Stimulated activated CD4-positive, alpha-beta T cell treated with anti-CD3 and anti-CD28 coated beads, Interleukin-15, amount 100 ng/mL, for 1 hour (primary cell): ENCODE results near the gene PLA2R1.

Source experiments
- DNase-seq, 2 donors: peaks; one replicate each; pipeline ENCODE4 v3.0.0-alpha.2; 2020; ENCODE audit warnings: low read depth in 1 of 2, low spot score in 1 of 2

The PLA2R1 gene

DNA sequence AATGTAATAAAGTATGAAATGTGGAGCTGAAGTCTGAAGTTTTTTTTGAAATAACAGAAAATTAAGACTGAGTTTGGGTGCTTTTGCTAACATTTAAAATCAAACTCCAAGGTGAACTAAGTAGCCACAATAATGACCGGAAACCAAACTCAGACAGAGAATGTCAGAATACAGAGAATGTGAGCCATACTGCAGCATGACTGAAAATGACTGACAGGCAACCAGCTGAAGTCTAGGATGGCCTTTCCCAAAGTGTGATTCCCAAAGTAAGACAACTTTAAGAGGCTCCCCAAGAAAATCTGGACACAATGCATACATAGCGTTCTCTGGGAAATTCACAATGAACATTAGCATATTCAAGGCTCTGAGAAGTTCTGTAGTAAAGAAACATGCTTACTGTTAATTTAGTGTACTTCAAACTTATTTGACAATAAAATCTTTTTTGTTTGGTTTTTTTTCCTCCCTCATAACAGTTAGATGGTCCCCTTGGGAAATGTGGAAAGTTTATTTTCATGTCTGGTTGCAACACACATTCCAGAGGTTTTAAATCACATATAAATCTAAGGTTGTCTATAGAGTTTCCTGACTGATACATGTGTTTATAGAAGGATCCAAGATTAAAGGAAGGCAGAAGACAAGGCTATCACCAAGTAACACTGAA is 28.6 kb downstream of the PLA2R1 start:
- no peak for DNase-seq

DNA sequence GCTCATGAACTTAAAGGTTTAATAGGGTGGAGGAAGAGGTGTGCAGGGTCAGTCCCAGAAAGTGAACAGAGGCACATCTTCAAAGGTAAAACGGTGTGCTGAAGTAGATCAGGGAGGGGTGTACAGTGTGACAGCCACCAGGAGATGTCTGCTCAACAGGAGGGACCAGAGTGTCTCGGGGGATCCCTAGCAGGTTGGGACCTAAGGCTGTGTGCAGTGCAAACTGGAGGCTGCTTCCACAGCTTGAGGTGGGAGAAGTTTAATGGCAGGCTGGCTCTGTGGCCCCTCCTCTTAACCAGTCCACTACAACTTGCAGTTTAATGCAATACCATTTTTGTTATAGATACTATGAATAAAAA is 33.2 kb downstream of the PLA2R1 start:
- DNase-seq, result no peak

DNA sequence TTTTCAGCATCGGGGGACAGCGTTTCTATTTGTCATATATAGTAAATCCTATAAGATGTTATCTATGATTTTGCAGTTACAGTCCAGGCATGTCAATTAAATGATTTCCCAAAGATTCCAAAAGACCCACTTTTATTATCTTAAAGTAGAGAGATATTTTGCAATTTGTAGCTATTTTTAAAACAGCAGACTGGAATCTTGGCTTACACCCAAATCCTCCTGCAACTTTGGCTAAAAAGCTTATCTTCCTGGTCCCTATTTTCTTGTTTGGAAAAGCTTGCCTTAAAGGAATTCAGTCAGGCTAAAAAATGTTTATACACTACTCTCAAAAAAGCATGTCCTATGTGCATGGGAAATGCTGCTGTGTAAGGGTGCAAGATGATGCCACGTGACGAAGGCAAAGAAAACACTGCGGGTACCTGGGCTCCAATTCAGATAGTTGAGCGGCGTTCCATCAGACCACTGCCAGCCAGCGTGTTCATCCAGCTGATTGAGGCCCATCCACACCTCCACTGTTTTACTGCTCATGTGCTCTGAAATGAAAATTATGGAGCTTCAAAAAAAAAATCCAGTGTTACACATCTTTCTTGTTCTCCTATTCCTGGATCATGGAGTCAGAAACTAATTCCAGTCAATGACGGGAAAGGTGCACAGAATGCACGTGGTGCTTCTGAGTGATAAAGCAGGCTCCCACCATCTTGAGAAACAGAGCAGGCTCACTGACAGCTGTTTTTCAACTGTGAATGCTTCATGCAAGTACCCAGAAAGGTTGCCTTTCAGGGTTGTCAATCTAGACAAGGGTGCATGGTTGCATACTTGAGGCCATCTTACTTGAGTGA is 33.8 kb downstream of the PLA2R1 start:
- no peak for DNase-seq

DNA sequence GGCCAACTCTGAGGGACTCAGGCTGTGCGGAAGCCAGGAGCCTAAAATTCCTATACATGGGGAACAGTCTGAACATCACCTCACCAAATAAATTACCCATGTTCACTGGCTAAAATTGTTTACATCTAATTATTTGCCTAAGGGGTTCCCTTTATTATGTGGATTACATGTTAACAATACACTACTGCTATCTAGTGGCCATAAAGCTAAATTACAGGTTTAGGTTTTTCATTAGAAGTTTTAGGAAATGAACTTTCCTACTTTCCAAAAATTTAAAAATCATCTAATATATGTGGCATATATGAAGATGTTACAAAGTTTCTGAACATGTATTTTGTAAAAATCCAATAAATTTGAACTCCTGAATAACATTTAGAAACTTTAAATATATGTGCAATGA is 40.3 kb downstream of the PLA2R1 start:
- DNase-seq, result no peak

DNA sequence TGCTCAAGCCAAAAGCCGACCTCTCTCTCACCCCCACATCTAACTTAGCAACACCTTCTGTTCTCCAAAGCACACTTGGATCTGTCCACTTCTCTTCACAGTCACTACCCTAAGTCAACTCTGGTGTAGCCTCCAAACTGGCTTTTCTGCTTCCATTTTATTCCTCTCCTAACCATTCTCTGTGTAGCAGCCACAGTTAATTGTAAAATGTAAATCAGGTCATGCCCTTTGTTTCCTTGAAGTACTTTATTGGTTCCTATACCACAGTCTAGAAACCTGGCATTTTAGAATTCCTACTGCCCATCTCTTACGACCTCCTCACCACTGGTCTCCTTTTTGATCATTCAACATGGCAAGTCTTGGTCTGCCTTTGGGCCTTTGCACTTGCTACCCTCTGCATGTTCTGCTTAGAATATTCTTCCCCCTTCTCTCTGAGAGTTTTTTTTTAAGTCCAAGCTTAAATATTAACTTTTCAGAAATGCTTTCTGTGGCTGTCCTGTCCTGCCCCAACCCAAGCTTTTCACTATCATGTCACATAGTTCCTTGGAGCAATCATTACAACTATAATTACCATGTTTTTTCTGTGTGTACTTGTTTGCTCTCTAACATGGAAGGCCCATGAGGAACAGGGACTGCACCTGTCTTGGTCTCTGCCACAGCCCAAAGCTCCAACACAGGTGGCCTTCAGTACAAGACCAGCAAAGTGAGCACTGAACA is 42.9 kb downstream of the PLA2R1 start:
- no peak for DNase-seq

DNA sequence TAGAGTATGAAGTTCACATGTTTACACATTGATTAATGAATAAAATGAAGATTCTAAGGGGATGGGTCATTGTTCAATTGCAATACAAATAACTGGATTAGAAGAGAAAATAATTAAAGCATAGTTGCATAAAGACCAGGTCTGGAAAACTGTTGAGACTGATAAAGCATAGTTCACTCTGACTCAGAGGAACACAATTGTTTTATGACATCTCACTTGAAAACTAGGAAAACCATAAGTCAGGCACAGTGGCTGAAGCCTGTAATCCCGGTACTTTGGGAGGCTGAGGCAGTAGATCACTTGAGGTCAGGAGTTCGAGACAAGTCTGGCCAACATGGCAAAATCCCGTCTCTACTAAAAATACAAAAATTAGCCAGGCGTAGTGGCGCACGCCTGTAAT is 46.7 kb downstream of the PLA2R1 start:
- no peak for DNase-seq

DNA sequence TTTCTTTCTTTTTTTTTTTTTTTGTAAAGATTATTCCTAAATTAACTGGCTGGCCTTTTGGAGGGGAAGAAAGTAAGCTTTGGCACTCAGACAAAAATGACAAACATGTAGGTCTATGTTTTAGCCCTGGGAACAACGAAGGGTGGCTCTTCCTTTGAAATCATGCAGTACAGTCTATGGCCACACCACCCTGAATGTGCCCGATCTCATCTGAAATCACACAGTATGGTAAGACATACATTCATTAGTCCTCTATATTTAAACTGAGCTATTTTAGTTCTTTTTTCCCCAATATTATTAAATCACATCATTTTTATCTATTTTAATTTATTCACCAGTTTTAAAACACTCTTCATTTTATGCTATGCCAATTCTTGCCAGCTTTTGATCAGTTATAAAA is 48.2 kb downstream of the PLA2R1 start:
- no peak for DNase-seq

DNA sequence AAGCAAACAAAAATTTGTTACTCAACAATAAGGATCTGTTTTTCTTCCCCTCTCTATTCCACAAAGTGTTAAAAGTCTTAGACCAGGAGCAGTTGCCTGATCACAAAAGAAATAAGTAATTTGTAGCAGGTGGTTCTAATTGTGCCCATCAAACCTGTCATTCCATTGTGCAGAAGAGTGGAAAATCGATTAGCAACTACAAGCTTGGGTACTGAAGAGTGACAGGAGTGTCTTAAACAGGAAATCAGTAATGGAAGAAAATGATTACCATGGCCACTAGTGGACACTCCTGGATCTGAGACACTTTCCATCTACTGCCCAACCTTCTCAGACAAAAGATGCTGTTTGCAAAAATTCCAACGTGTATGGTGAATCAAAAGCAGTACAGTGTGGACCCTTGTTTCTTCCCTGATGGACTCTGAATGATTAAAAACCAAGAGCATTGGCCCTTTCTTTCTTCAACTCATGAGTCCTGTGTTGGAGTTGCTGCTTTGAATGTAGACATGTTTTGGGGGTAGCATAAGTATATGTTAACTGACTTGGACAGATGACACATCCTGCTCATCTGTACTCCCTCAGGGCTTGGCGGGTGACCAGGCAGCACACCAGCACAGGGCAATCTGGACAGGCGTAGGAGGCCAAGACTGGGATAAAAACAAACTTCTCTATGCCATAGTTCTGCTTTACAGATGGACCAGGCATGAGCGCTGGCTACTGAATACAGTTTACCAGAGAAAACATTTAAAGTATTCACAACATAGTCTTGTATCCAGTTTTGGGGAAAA is 51.9 kb downstream of the PLA2R1 start:
- DNase-seq, result no peak

DNA sequence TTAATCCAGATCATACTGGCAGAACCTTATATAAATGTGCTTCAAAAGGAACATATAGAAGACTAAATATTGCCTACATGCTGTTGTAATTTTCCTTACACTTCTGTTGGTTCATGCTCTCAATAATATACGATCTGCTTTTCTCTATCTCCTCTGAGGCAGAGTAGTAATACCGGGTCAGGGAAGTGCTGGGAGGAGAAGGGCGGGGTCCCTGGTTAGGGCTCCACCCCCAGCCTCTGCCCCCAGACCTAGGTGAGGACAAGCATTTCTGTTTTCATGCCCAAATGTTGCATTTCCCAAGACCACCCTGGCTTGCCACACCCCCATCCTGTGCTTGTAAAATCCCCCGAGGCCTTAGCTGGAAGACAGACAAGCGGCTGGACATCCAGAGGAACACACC is 55.3 kb downstream of the PLA2R1 start:
- DNase-seq, result no peak

DNA sequence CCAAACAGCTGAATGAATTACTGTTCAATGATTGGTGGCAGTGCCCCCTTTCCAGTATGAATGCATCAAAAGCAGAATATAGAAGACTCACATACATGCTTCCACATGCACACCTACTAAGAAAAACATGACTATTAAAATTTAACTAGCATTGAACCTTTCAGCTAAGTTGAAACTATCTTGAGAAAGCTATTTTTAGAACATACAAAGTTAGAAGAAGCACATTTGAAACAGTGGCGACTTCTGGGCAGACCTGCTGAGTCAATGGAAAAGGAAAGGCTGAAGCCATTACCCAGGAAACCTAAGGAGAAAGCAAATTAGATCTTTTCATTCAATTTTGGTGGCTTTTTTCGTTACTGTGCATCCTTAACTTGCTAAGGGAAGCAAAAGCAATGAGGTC is 55.9 kb downstream of the PLA2R1 start:
- no peak for DNase-seq

DNA sequence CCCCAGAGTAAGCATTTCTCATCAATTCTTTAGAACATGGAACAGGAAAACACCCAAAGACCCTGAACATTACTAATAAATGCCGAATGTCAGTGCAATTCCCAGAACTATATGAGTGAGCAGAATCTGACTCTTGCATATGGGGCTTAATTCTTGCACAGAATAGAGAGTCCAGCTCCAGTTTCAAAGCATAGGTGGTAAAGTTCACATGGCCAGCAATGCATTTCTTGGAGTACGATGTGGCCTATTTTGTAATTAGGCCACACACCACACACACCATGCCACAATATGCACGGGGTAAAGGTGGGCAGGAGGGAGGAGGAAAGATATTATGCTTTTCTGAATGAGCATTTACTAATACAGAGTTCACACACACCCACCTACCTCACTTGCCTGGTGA is 56.5 kb downstream of the PLA2R1 start:
- DNase-seq, result no peak

DNA sequence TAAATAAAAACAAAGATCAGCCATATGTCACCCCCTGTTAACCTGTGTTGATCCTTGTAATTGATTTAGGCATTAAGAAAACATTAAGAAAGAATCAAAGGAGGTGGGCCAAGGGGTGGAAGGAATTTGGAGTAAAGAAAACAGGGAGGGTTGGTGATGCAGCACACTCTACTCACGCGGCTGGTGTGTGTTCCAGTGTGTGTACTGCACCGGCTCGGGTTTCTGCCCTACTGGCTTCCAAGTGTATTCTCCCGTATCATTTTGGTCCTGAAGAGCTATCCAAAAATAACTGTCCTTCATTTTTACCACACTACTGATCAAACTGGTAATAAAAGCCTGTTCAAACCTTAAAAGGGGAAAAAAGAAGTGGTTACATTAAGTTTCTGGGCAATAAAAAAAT is 56.9 kb downstream of the PLA2R1 start:
- no peak for DNase-seq

DNA sequence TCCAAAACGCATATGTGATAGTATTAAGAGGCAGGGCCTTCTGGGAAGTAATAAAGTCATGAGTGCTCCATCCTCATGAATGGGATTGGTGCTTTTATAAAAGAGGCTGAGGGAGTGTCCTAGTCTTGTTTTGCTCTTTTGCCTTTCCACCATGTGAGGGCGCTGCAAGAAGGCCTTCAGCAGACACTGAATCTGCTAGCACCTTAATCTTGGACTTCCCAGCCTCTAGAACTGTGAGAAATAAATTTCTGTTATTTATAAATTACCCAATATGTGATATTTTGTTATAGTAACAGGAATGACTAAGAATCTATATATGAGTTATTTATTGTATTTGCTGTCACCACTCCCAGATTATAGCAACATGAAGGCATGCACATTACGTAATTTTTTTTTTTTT is 63.5 kb downstream of the PLA2R1 start:
- no peak for DNase-seq

DNA sequence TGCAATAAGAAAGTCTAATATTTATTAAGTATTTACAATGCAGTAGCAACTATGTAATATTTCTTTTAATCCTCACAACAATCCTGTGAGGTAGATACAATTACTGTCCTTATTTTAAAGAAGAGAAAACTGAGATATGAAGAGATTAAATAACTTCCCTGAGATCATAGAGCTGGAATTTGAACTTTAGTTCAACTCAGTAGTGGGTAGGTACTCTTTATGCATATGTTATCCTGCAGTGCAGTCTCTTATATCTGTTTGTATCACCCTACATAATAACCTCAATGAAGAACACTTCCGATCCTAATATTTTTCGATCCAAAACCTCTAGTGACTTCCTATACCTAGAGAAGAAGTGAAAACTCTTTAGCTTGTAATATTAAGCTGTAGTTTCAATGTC is 64.2 kb downstream of the PLA2R1 start:
- DNase-seq, result no peak

DNA sequence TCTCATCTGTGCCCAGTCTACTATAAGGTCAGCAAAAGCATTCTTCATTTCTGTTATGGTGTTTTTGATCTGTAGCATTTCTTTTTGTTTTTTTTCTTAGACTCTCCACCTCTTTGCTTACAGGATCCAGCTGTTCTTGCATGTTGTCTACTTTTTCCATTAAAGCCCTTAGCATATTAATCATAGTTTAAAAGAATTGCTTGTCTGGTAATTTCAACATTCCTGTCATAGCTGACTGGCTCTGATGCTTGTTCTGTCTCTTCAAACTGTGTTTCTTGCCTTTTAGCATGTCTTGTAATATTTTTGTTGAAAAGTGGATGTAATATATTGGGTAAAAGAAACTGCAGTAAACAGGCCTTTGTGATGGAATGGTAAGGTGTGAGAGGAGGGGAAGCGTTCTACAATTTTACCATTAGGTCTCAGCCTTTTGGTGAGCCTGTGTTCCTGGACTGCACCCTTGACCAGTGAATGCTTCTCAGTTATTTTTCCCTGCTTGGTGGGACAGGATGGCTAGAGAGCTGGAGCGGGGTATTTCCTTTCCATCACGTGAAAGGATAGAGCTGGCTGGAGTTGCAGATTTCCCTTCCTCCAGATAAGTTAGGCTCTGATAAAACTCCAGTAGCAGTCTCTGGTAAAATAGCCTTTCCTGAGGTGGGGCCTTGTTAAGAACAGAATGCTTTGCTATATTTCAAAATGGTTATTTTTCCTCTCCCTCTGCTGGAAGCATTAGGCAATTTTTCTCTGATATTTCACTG is 65.4 kb downstream of the PLA2R1 start:
- no peak for DNase-seq

DNA sequence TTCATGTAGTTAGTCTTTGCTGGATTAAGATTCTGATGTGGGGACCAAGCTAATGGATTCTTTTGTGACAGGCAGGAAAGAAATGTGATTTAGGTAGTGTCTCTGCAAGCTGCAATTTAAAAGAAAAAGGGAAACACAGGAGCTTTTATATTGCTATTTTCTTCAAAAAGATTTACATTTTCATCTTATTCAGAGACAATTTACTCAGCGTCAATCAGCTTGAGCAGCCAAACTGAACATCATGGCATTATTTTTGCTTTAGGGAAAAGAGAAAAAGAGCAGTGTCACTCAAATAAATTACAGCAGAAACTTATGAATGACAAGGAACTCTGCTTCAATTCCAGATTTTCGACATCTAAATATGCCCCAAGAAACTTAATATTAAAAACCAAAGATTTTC is 67.4 kb downstream of the PLA2R1 start:
- DNase-seq, result no peak

DNA sequence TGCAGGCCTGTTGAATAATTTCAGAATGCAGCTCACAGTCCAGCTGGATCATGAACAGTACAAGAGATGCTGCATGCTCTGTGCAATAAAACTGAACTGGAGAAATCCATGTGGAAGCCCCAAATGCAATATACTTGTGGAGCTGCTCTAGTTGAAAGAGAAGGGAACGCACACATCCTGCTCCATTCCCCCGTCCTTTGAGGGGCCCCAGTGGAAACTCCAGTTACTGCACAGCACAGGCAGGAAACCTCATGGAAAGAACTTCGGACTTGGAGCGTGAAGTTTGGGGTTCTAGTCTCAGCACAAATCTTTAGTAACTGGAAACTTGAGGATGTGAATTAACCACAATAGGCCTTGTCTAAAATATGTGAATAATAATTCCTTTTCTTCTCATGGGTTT is 73.2 kb downstream of the PLA2R1 start:
- DNase-seq, result no peak

DNA sequence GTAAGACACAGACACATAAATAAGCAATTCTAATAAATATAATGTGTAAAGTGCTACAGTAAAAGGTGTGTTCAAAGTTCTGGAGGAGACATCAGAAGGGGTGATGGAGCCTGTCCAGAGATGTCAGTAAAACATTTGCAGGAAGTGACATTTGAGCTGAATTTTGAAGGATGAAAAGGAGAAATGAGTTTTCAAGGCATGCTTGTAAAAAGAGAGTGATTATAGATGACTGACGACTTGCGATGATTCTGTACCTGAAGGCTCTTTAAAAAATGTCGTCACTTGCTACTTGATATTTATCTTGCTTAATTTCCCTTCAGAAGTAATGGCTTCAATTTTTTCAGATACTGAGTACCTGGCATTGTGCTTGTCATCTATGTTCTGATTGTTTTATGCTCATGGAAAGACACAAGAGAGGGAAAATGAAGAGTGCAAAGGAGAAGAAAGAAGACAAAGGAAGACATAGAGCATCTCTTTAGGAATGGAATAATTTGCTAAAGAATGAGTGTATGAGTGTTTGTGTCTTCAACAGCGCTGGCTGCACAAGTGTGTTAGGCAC is 73.9 kb downstream of the PLA2R1 start:
- no peak for DNase-seq

DNA sequence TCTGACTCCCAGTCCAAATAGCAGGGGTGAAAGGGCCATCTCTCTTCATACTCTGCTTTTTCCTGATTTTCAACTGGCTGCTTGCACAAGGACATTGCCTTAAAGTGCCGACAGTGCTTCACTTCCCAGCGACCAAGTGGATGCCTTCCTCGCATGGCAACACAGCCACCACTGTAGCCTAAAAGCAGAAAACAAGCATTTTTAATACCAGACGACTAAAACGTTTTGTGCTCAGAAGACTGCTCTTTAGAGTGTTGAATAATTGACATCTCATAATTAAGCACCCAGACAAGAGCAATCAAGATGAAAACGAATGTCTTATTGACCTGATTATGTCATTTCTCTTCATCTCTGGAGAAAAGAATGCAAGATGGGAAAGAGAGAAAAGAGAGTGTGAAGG is 75.2 kb downstream of the PLA2R1 start:
- DNase-seq, result no peak

DNA sequence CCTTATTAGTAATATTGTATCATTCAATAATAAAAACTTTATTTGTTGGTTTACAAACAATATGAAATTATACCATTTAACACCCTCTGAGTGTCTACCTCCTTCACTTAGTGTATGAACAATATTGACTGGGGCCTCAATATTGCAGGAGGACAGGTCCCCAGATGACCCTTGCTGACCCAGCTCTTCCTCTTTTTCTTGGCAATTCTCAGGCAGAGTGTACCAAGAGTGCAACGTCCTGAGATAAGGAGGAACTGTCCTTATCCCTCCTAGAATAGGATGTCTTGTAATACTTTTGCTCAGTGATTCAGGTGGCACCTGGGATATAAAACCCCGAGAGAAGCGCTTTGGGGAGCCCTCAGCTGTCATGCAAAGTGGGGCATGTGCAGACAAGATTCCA is 76.8 kb downstream of the PLA2R1 start:
- no peak for DNase-seq

DNA sequence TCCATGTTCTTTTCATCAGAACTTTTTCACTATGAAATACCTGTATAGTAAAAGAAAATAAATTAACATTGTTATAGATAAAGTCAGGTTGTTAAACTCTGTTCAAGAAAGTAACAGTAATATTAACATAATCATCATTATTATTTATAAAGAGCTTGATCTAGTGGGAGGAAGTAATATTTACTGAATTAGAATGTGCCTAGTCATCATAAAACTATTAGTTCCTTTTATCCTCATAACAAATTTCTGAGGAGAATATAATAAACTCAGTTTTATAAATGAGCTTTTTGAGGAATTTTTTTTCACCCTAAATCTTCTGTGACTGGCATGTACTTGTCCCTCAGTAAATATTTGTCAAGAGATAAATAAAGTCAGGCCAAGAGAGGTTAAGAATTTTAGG is 78.4 kb downstream of the PLA2R1 start:
- DNase-seq, result no peak
